GM19351 (cell line): Measurements from ENCODE around the gene DNLZ.

ENCODE experiments used
- ATAC-seq: cut with Tn5 transposase; IDR thresholded peaks from one replicate; pipeline ENCODE4 v1.9.1; 2021; ENCODE audit warnings: mild to moderate bottlenecking, moderate library complexity; ENCODE audit not compliant: unreplicated experiment

The DNLZ gene

DNA sequence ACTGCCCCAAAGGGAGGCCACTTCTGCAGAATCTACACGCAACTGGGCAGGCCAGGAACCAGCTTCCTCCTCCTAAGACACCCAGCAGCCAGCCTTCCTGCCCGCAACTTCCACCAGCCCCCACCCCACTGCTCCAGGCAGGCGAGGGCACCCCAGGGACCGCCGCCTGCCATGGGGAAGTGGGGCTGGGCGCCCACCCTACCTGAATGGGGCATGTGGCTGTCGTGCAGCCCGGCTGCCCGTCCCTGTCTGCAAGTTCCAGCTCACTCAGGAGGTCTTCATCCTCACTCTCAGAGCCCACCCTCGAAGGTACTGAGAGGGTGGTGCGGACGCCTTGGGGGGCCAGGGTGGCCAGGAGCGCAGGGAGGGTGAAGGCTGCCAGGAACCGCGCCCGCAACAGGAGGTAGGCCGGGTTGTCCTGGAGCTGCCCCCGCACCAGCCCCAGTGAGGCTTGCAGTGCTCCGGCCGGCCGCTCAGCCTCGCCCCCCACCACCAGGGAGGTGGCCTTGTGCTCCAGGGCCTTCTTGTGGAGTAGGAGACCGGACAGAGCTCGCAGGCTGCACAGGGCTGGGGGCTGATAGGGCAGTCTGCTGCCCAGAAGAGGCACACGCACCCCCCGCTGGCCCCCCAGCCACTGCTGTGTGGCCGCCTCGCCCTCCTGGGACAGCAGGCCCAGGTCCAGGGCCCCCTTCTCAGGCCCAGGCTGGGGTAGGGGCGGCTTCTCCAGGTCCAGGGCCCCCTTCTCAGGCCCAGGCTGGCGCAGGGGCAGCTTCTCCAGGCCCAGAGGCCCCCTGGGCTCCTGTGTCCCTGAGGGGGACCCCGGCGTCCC is 14.0 kb upstream of the DNLZ start:
- no peak for ATAC-seq

GRCh38 chr9:136376457-136376856 is 12.9 kb upstream of the DNLZ start:
- ATAC-seq = no peak

- no peak for ATAC-seq
These were observed 11.6 kb upstream of the DNLZ start for GRCh38 chr9:136375096-136375495.

GRCh38 chr9:136374183-136374575 is 10.6 kb upstream of the DNLZ start:
- no peak for ATAC-seq

DNA sequence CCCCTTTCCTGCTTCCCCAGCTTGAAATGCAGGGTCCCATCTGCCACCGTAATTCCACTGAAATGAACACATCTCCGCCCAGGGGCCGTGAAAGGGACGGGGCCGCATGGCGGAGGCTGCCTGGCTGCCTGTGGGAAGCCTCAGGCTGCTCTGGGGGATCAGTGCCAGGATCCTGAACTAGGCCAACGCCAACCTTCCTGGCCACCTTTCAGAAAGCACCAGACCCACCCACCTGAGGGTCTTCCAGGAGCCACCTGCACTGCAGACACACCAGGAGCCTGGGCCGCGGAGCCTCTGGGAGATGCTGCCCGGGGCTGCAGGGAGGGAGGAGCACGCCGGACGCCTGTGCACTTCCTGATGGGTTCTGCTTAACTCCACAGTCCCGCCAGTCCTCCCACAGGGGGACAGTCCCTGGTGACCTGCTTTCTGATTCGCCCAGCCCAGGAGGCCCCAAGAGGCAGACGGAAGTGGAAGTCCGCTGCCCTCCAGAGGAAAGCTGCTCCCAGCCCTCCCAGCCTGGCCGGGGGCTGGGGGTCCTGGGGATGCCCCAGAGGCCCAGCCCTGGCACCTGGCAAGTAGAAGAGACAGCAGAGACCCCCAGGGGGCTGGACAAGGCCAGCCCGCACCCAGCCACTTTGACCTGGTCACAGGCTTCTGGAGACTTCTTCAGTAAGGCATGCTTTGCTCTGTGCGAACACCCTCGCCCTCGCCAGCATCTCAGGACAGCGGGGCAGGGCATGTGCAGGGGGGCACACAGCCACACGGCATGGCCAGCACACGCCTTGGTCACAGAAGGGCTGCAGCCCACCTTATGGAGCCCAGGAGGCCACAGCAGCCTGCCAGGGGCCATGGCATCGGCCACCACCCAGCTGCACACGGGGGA is 10.0 kb upstream of the DNLZ start, which contains the start of gene CARD9:
Gene CARD9 (minus strand): TSS at position 370 of the 883 bp plus-strand sequence. CDS start 1,591 bp downstream, outside the sequence.
- ATAC-seq = no peak

- ATAC-seq = no peak
These were observed 9.2 kb upstream of the DNLZ start for GRCh38 chr9:136372561-136373299.

DNA sequence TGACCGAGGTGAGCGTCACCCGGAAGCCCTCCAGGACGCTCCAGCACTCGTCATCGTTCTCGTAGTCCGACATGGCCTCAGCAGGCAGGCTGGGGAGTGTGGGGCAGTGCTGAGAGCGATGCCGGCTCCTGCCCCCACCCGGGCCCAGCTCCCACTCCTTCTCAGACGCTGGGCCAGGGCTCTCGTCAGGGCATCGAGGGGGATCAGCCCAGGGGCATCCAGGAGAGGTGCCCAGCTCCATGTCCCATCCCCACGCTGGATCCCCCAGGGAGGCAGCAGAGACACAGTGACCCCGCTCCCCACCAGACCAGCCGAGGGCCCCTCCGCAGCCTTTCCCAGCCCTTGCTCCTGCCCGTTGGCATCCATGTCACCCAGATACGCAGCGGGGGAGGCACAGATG is 8.5 kb upstream of the DNLZ start:
- ATAC-seq = no peak

DNA sequence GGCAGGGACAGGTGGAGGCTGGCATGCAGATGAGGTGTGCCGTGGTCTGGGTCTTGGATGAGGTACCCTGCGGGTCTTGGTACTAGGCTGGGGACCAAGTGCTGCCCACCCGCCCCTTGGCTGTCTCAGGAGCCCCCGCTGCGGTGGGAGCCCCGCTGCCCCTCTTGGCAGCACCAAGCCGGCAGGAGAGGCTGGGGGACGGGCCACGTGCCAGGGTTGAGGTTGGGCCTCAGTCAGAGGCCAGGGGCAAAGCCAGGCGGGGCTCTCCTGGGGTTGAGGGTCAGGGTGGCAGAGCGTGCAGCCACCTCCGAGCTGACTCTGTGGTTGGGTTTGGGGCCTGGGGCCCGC is 8.0 kb upstream of the DNLZ start:
- no peak for ATAC-seq

DNA sequence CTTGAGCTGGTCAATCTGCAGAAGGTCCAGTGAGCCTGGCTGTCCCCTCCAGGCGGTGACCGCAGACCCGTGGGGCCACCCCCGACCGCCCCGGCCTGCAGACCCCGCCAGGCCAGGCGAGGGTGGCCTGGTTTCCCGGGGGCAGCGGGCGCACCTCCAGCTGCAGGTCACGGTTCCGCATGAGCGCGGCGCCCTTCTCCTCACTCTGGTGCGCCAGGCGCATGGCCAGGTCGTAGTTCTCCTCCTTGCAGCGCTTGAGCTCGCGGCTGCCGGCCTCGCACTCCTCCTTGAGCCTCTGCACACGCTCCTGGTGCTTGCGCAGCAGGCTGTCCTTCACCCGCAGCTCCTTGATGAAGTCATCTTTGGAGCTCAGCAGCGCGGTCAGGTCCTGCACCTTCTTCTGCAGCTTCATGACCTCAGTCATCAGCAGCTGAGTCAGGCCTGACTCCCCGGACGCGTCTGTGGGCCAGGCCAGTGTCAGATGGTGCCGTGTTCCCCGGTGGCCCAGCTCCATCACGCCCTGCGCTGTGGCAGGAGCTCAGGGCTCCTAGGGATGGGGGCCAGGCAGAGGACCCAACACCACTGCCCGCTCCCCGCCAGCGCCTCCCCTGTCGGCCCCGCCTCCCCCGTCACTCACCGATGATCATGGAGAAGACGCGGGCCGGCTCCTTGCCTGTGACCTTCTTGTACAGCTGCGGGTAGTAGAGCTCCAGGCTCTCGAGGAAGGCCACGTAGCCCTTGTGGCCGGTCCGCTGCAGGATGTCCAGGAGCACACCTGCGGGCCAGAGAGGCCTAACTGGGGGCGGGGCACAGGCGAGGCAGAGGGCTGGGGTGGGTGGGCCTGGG is 7.4 kb upstream of the DNLZ start:
- no peak for ATAC-seq

GRCh38 chr9:136370037-136370436 is 6.5 kb upstream of the DNLZ start:
- no peak for ATAC-seq

DNA sequence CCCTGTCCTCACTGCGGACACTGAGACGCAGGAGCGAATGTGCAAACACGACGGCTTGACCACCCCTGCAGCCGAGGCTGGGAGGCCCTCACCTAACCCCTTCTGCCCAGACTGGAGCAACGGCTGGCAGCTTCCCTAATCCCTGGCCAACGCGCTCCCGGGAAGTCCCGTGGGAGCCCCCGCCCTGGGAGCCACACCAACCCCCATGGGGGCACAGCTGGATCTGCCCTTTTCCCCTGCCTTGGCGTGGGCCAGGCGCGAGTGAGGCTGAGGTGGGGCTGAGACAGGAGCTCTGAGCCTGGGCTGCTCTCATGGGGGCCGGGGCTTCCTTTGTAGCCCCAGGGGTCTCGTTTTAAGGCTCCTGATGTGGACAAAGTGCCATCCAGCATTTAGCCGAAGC is 4.6 kb upstream of the DNLZ start:
- no peak for ATAC-seq

DNA sequence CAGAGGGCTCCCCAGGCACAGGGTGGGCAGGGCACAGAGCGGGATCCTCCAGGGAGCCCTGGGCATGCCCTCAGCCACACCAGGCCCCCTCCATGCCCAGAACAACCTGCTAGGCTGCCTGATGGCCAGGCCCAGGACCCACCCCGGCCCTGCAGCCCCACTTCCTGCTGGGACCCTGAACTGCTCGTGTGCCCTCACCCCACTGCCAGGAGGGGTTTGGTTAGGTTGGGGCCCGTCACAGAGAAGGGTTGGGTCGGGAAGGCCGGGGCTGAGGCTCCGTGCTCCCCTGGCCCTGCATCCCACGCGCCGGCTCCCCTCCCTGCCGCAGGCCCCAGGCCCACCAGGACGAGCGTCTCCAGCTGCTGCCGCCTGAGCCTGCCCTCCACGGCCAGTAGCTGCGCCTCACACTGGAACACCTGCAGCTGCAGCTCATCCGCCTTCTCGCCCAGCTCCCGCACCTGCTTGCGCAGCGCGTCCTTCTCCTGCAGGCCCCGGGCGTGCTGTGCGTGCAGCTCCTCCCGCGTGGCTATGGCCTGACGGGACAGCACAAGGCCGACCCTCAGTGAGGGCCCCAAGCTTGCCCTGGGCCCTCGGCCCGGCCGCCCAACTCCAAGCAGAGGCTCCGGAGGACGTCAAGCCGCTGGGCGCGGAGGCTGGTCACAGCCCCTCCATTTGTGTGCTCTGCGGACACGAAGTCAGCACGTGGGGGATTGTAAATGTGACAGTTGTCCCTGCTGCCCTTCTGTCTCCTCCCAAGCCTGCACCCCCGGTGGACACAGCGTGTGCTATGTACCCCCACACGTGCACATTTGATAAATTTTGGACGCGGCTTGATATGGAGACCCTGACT is 4.0 kb upstream of the DNLZ start:
- ATAC-seq = no peak

DNA sequence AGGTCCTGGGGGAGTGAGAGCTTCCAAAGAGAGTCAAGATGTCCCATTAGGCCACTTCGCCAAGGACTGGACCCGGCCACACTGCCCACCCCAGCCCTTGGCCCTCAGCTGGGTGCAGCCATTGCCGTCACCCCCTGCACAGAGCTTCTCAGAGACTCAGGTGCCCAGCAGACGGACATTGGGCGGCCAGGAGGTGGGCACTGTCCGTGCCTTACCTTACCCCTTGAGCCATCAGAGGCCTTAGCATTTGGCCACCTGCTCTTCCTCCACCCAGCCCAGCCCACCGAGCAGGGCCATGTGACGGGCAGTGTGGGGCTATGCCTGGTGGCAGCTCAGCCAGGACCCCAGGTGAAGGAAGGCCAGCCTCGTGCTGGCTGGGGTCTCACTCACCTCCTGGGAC is 3.3 kb upstream of the DNLZ start:
- ATAC-seq = no peak

- no peak for ATAC-seq
These were observed 2.3 kb upstream of the DNLZ start for GRCh38 chr9:136365775-136366222.

- ATAC-seq = no peak
These were observed 1.6 kb upstream of the DNLZ start for GRCh38 chr9:136364942-136365774.

- ATAC-seq = no peak
These were observed 605 bp upstream of the DNLZ start for GRCh38 chr9:136363949-136364748.

DNA sequence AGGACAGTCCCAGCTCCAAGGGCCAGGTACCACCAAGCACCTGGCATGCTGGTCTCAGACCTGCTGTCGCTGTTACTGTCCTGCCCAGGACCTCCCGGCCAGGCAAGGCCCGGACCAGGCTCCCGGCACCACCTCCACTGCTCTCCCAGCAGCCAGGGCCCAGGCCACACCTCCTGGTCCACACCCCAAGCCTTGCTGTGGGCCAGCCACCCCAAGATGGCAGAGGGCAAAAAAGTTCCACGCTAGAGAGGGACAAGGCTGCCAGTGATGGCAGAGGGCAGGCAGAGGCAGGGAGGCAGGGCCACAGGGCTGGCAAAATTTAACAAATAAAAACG is 1.1 kb downstream of the DNLZ start:
- ATAC-seq = no peak
